ENCODE results near the gene KDM2A. TPM values are rescaled to one million over a fixed set of nuclear protein-coding genes. Genes with fewer than 3 reads are reported as not detected.

Gene KDM2A
- total RNA-seq, 1 donor from 2014 or later, result 71.0 TPM

GRCh38 chr11:67285541-67286498 lies 166.8 kb downstream of the KDM2A start:
- H3K4me1 Mint-ChIP-seq (ENCODE audit: low read depth, unreplicated experiment), result peaks cover 7% of the 10 kb centered on the region
- peaks cover 18% of the 10 kb centered on the region for H3K27me3 Mint-ChIP-seq (ENCODE audit: unreplicated experiment)
- TF ChIP-seq CTCF (IDR thresholded peaks at IDR 0.05; ENCODE audit: partially characterized antibody, unreplicated experiment), result no peak
- H3K9me3 Mint-ChIP-seq (ENCODE audit: unreplicated experiment), result peaks cover 10% of the 10 kb centered on the region
- H3K36me3 Mint-ChIP-seq (ENCODE audit: unreplicated experiment), result no peaks in the 10 kb centered on the region
- no peak for DNase-seq
- no peak overlapping the region for H3K27ac Mint-ChIP-seq (ENCODE audit: unreplicated experiment)
- no peak overlapping the region for H3K4me3 Mint-ChIP-seq (ENCODE audit: unreplicated experiment)

- Mint-ChIP-seq H3K36me3 (ENCODE audit: unreplicated experiment) (no peaks in the 10 kb centered on the region), H3K27me3 (ENCODE audit: unreplicated experiment) (peaks cover 18% of the 10 kb centered on the region), H3K27ac (ENCODE audit: unreplicated experiment) (peak overlapping the region; percentile 82), H3K4me1 (ENCODE audit: low read depth, unreplicated experiment) (peaks cover 7% of the 10 kb centered on the region), H3K4me3 (ENCODE audit: unreplicated experiment) (peak overlapping the region; percentile 82), H3K9me3 (ENCODE audit: unreplicated experiment) (peaks cover 10% of the 10 kb centered on the region)
- no peak for DNase-seq
- no peak for TF ChIP-seq CTCF (IDR thresholded peaks at IDR 0.05; ENCODE audit: partially characterized antibody, unreplicated experiment)
These were observed 167.7 kb downstream of the KDM2A start for GRCh38 chr11:67286621-67287333.

- TF ChIP-seq CTCF (IDR thresholded peaks at IDR 0.05; ENCODE audit: partially characterized antibody, unreplicated experiment), result no peak
- DNase-seq, result no peak
- Mint-ChIP-seq H3K27me3 (ENCODE audit: unreplicated experiment) (peaks cover 16% of the 10 kb centered on the region), H3K27ac (ENCODE audit: unreplicated experiment) (peak overlapping the region; percentile 82), H3K9me3 (ENCODE audit: unreplicated experiment) (peaks cover 10% of the 10 kb centered on the region), H3K4me3 (ENCODE audit: unreplicated experiment) (peak overlapping the region; percentile 82), H3K36me3 (ENCODE audit: unreplicated experiment) (no peaks in the 10 kb centered on the region), H3K4me1 (ENCODE audit: low read depth, unreplicated experiment) (peaks cover 7% of the 10 kb centered on the region)
These were observed 168.5 kb downstream of the KDM2A start for GRCh38 chr11:67287355-67288197.

GRCh38 chr11:67288198-67288451 lies 169.1 kb downstream of the KDM2A start:
- Mint-ChIP-seq H3K9me3 (ENCODE audit: unreplicated experiment) (peaks cover 13% of the 10 kb centered on the region), H3K4me3 (ENCODE audit: unreplicated experiment) (peak overlapping the region; percentile 82), H3K36me3 (ENCODE audit: unreplicated experiment) (no peaks in the 10 kb centered on the region), H3K27ac (ENCODE audit: unreplicated experiment) (peak overlapping the region; percentile 82), H3K4me1 (ENCODE audit: low read depth, unreplicated experiment) (peaks cover 7% of the 10 kb centered on the region), H3K27me3 (ENCODE audit: unreplicated experiment) (peaks cover 16% of the 10 kb centered on the region)
- no peak for TF ChIP-seq CTCF (IDR thresholded peaks at IDR 0.05; ENCODE audit: partially characterized antibody, unreplicated experiment)
- no peak for DNase-seq
